Neutrophil (primary cell): Measurements from ENCODE around the gene ARHGEF16.

Experiments used
- H3K27ac ChIP-seq: fragments of 200-600 bp; sonication (generic); 2 replicates; pipeline ENCODE4 v1.5.1; 2016; ENCODE audit warnings: mild to moderate bottlenecking, moderate library complexity
- H3K27me3 ChIP-seq: fragments of 200-600 bp; sonication (generic); 2 replicates; pipeline ENCODE4 v1.6.0; 2016; ENCODE audit warnings: mild to moderate bottlenecking
- H3K36me3 ChIP-seq: fragments of 200-600 bp; sonication (generic); 2 replicates; pipeline ENCODE4 v1.5.1; 2017
- H3K4me1 ChIP-seq, 2 experiments: fragments of 200-600 bp in 1 of 2; sonication (generic) in 1 of 2; 1 replicate in 1 of 2; 2 replicates in 1 of 2; pipeline versions ENCODE4 v1.5.1 to v1.6.1; 2013 to 2016; ENCODE audit warnings: low read depth in 1 of 2, low read length in 1 of 2, mild to moderate bottlenecking in 1 of 2, moderate library complexity in 1 of 2; ENCODE audit not compliant: control insufficient read depth in 1 of 2, insufficient read depth in 1 of 2
- H3K4me3 ChIP-seq, 2 experiments: fragments of 200-600 bp in 1 of 2; sonication (generic) in 1 of 2; 1 replicate in 1 of 2; 2 replicates in 1 of 2; pipeline ENCODE4 v1.5.1; 2013 to 2016; ENCODE audit warnings: low read depth in 1 of 2, low read length in 1 of 2, mild to moderate bottlenecking in 1 of 2, moderate library complexity in 1 of 2
- H3K9me3 ChIP-seq: fragments of 200-600 bp; sonication (generic); 2 replicates; pipeline ENCODE4 v1.5.1; 2016
- TF ChIP-seq, protein P1 (sequence below): fragments of 200-600 bp; sonication (generic); IDR thresholded peaks from 2 replicates; pipeline ENCODE4 v1.5.1; 2016; ENCODE audit warnings: antibody characterized with exemption

Gene ARHGEF16

DNA sequence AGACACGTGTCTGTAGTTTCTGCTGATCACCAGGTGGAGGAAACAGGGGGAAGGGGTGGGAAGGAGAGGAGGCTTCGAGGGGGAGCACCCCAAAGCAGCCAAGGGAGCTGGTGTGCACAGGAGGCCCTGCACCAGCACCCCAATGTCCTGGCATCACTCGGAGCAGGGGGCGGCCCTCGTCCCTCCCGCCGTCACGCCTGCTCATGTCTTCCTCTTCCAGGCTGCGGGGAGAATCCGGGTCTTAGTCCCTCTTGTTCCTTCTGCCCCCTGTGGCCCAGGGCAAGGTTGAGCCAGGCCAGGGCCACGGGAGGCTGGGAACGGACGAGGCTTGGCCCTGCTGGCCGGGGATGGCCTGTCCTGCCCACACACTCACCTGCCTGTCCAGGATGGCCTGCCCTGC lies 21.4 kb upstream of the ARHGEF16 start:
- Histone ChIP-seq H3K36me3 (no peaks in the 10 kb centered on the region), H3K27me3 (no peaks in the 10 kb centered on the region), H3K4me1 (no peaks in the 10 kb centered on the region), H3K27ac (no peak overlapping the region), H3K9me3 (no peaks in the 10 kb centered on the region), H3K4me3 (no peak overlapping the region)
- TF ChIP-seq, protein P1, sequence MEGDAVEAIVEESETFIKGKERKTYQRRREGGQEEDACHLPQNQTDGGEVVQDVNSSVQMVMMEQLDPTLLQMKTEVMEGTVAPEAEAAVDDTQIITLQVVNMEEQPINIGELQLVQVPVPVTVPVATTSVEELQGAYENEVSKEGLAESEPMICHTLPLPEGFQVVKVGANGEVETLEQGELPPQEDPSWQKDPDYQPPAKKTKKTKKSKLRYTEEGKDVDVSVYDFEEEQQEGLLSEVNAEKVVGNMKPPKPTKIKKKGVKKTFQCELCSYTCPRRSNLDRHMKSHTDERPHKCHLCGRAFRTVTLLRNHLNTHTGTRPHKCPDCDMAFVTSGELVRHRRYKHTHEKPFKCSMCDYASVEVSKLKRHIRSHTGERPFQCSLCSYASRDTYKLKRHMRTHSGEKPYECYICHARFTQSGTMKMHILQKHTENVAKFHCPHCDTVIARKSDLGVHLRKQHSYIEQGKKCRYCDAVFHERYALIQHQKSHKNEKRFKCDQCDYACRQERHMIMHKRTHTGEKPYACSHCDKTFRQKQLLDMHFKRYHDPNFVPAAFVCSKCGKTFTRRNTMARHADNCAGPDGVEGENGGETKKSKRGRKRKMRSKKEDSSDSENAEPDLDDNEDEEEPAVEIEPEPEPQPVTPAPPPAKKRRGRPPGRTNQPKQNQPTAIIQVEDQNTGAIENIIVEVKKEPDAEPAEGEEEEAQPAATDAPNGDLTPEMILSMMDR = no peak

DNA sequence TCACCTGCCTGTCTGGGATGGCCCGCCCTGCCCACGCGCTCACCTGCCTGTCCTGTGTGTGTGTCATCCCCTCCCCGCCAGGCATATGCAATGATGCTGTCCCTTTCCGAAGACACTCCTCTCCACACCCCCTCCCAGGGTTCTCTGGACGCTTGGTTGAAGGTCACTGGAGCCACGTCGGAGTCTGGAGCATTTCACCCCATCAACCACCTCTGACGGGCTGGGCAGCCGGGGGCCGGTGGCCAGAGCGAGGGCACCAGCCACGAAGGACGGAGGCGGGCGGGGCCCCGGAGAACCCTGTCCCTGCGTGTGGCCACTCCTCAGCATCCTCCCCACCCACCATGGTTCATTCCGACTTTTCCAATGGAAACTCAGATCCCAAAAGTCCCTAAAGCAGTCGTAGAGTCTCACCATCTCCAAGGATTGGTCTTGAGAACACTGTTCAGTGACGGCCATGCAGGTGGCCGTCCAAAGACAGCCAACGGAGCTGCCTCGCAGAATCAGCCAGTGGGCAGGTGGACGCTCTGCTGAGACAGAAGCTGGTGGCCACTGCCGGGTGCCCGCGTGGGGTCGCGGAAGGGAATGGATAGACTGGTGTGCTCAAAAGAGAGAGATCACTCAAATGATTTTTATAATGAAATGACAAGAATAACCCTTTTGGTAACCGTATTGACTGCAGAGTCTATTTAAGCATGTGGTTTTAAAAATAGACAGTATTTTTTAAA lies 20.7 kb upstream of the ARHGEF16 start:
- TF ChIP-seq, protein P1 = no peak

DNA sequence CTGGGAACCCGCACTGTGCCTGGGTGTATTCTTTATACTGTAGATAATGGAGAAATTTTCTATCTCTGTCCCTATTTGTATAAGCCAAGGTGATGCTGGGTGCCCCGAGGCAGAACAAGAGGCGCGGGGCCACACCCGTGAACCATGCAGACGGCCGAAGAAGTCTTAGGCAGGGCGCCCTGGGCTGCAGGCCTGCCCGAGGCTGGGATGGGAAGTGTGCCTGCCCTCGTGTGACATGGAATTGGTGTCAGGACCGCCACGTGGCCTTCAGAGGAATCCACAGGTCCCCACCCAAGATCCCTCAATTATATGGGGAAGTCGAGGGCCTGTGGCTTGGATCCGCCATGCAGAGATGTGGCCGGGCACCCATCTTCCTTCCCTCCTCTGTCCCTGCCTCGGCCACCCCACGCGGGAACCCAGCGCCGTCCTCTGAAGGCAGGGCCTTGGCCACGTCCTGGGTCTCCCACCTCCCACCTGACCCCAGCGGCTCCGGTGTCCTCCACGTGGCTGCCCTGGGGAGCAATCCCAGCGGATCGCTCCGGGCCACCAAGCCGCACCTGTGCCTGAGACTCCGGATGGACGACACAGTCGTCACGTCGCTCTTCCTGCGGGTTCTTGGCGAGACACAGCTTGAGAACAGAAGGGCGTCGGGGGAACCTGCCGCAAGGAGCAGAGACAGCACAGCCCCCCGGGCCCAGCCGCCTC lies 19.9 kb upstream of the ARHGEF16 start:
- no peaks in the 10 kb centered on the region for H3K27me3 ChIP-seq
- TF ChIP-seq, protein P1 = no peak
- no peaks in the 10 kb centered on the region for H3K36me3 ChIP-seq
- no peak overlapping the region for H3K4me3 ChIP-seq
- H3K9me3 ChIP-seq = no peaks in the 10 kb centered on the region
- H3K4me1 ChIP-seq = no peaks in the 10 kb centered on the region
- no peak overlapping the region for H3K27ac ChIP-seq

More for the DNA sequence above, 20.7 kb upstream of the ARHGEF16 start:
- Histone ChIP-seq H3K4me3 (no peak overlapping the region), H3K27ac (no peak overlapping the region), H3K4me1 (no peaks in the 10 kb centered on the region), H3K27me3 (no peaks in the 10 kb centered on the region), H3K9me3 (no peaks in the 10 kb centered on the region), H3K36me3 (no peaks in the 10 kb centered on the region)

DNA sequence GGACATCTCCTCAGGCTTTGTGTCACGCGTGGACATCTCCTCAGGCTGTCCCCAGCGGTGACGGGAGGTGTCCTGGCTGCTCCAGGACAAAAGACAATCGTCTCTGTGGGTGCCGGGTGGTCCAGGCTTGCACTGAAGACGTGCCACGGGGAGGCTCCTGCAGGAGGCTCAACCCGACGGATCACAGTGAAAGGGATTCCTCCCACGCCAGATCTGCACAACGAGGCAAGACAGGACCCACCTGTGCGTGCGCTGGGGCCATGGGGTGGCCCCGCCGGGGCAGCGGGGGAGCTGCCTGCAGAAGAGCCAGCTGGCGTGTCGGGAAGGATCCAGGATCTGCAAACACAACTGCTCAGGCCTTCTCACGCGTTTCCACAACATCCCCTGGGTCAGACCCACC lies 18.8 kb upstream of the ARHGEF16 start:
- TF ChIP-seq, protein P1 = no peak
- Histone ChIP-seq H3K9me3 (no peaks in the 10 kb centered on the region), H3K4me3 (no peak overlapping the region), H3K4me1 (no peaks in the 10 kb centered on the region), H3K36me3 (no peaks in the 10 kb centered on the region), H3K27ac (no peak overlapping the region), H3K27me3 (no peaks in the 10 kb centered on the region)

DNA sequence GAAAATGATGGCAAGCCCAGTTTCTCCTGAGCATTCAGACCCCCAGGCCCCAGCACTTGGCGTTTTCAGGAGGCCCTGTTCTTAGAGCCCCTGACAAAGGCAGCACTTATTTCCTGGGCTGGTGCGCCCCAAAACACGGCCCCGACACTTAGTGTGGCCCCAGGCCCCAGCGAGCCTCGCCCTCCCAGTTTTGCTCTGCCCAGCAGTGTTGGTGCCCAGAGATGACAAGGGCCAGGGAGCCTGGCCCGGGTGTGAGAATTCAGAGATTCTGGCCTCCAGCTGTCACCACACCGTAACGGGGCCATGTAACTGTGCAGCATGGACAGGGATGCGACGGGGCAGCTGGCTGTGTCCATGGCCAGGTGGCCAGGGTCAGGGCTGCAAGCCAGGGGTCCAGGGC lies 18.0 kb upstream of the ARHGEF16 start:
- peaks cover 4% of the 10 kb centered on the region for H3K27me3 ChIP-seq
- no peaks in the 10 kb centered on the region for H3K9me3 ChIP-seq
- no peak overlapping the region for H3K4me3 ChIP-seq
- H3K4me1 ChIP-seq = no peaks in the 10 kb centered on the region
- TF ChIP-seq, protein P1 = no peak
- H3K27ac ChIP-seq = no peak overlapping the region
- H3K36me3 ChIP-seq = no peaks in the 10 kb centered on the region
